Activated CD8-positive, alpha-beta T cell treated with anti-CD3 and anti-CD28 coated beads, Interleukin-2, amount 10 ng/mL, durations not matched to agents 7 days and 5 days (primary cell): ENCODE data around the gene EPHB1. TPM values are rescaled to one million over a fixed set of nuclear protein-coding genes. Genes with fewer than 3 reads are reported as not detected.
A peak's percentile ranks its signal among the peaks of the same experiment; 100 is the strongest.
"Not testable (repeated sequence)": the region's sequence is repeated elsewhere in the genome, so short reads cannot be mapped to it uniquely, and the experiment has no call there.

Experiments used
- ATAC-seq: fragments of 150-1000 bp; cut with Tn5 transposase; one replicate; pipeline ENCODE4 v1.10.0; 2021; ENCODE audit warnings: moderate library complexity
- CTCF ChIA-PET: fragments of 350-600 bp; sonication (Branson Sonifier 250); formaldehyde crosslinking; loops from one replicate; lab custom pipeline; 2021; ENCODE audit warnings: antibody characterized with exemption; lab: Charles Lee
- POLR2A ChIA-PET: fragments of 350-600 bp; sonication (Branson Sonifier 250); formaldehyde crosslinking; loops from one replicate; lab custom pipeline; 2021; ENCODE audit warnings: antibody characterized with exemption; lab: Charles Lee
- DNase-seq: peaks from one replicate; pipeline ENCODE4 v3.0.0-alpha.2; 2020
- H3K27ac Mint-ChIP-seq: one replicate; pipeline ENCODE4 v1.8.0; 2021; ENCODE audit warnings: mild to moderate bottlenecking, mixed read lengths
- H3K27me3 Mint-ChIP-seq: one replicate; pipeline ENCODE4 v1.8.0; 2021; ENCODE audit warnings: low read depth, mixed read lengths
- H3K36me3 Mint-ChIP-seq: one replicate; pipeline ENCODE4 v1.8.0; 2021; ENCODE audit warnings: low read depth, mixed read lengths
- H3K4me1 Mint-ChIP-seq: one replicate; pipeline ENCODE4 v1.8.0; 2021; ENCODE audit warnings: low read depth, mixed read lengths
- H3K4me3 Mint-ChIP-seq: one replicate; pipeline ENCODE4 v1.8.0; 2021; ENCODE audit warnings: mild to moderate bottlenecking, mixed read lengths
- H3K9me3 Mint-ChIP-seq: one replicate; pipeline ENCODE4 v1.8.0; 2022; ENCODE audit warnings: mixed read lengths; ENCODE audit not compliant: insufficient read depth
- total RNA-seq, 2 experiments: library from RNA; stranded (reverse); gene quantifications; one replicate each; pipeline ENCODE4 v1.2.3, GENCODE V29; 2021

Gene EPHB1
- total RNA-seq, 2 experiments from 2014 or later = 1.1 to 1.4 TPM

DNA sequence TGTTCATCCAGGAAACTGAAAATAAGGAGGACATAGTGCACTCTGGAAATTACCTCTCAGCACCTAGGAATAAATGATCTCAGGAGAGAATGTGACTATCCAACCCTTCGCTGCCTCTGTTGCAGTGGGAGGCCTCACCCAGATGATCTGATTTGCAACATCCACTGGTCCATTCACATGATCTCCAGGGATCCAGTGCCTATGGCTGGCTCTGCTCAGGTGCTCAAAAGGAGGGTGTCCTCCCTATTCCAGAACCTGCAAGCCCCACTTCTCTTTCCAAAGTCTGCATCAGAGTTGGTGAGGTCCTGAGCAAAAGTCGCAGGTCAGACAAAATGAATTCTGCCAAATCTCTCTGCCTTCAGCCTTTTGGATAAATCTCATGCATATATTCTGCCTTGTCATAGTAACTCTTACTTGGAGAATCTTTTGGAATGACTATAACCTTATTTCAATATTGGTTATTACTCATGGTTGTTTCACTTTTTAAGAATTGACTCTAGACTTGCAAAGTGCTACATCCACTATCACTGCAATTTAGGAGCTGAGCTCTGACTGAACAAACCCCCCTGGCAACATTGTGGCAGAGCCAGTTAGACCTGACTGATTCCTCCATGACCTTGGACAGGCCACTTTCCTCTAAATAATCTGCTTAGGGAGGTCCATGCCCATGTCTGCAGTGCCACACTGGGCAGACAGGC lies 295.1 kb downstream of the EPHB1 start:
- Mint-ChIP-seq H3K4me3 (no peak overlapping the region), H3K9me3 (no peaks in the 10 kb centered on the region), H3K4me1 (no peaks in the 10 kb centered on the region), H3K27me3 (no peaks in the 10 kb centered on the region), H3K36me3 (no peaks in the 10 kb centered on the region), H3K27ac (no peak overlapping the region)
- ChIA-PET POLR2A (no interaction called here), CTCF (no interaction called here)
- no peak for DNase-seq
- no peak for ATAC-seq

DNA sequence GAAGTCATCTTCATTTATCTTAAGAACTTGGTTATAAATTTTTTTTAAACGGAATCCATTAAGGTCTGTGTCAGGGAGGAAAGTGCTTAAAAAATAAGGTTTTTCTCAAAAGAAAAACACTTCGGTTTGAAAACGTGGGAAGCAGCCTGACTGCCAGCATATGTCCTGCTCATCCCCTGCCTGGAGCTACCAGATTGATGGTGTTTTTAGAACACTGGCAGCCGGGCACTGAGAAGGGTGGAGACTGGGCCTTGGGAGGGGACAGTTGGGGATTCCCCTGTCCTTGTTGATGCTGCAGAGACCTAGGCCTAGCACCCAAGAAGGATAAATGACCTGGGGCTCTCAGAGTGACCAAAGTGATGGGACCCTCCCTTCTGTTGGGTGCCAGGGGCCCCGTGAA lies 296.9 kb downstream of the EPHB1 start:
- Mint-ChIP-seq H3K36me3 (no peaks in the 10 kb centered on the region), H3K4me1 (no peaks in the 10 kb centered on the region), H3K4me3 (no peak overlapping the region), H3K27ac (no peak overlapping the region), H3K9me3 (no peaks in the 10 kb centered on the region), H3K27me3 (no peaks in the 10 kb centered on the region)
- ChIA-PET CTCF (no interaction called here), POLR2A (no interaction called here)
- ATAC-seq (no peak), DNase-seq (no peak)

DNA sequence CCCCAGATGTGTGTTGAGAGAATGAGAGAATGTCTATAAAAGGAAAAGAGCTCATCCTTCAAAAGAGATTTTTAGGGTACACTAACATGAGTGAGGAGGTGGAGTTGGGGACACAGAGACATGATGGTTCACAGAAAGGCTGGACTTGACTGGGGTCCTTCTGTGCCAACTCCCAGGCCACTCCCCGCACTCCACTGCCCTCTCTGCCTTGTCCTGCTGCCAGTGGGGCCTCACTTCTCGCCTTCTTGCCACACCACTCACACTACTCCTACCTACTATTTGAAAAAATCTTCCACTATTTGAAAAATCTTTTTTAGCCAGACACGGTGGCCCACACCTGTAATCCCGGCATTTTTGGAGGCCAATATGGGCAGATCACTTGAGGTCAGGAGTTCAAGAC lies 298.1 kb downstream of the EPHB1 start:
- ATAC-seq (no peak), DNase-seq (no peak)
- Mint-ChIP-seq H3K27ac (no peak overlapping the region), H3K27me3 (no peaks in the 10 kb centered on the region), H3K4me3 (no peak overlapping the region), H3K36me3 (no peaks in the 10 kb centered on the region), H3K4me1 (no peaks in the 10 kb centered on the region), H3K9me3 (no peaks in the 10 kb centered on the region)
- ChIA-PET POLR2A (no interaction called here), CTCF (no interaction called here)

DNA sequence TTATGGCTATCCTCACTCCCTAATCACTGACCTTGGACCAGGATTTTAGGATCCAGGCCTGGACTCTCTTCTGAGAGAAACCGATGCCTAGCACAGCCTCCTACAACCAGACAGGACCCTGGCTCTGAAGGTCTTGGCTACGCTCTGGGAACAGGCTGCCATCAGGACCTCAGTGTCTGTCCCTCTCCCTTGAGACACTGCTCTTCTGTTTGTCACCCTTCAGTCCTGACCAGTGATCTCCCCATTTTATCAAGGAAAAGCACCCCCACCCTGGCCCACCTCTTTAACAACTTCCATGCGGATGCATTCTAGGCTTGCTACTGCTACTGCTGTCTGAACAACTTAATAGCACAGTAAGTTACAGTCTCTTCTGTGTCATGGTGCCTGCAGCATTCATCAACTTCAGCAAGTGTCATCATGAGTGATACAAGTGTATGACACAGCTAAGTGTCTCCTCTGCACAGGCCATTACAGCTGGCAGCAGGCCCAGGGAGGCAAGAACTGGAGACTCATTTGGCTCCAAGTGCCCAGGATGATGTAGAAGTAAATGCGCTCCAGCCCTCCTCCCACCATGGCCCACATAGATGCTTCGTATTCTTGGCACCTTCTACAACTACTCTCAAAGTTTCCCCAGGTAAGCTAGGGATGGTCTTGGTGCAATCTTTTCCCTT lies 302.4 kb downstream of the EPHB1 start:
- Mint-ChIP-seq H3K9me3 (no peaks in the 10 kb centered on the region), H3K36me3 (no peaks in the 10 kb centered on the region), H3K27me3 (no peaks in the 10 kb centered on the region), H3K27ac (no peak overlapping the region), H3K4me3 (no peak overlapping the region), H3K4me1 (no peaks in the 10 kb centered on the region)
- CTCF ChIA-PET = no interaction called here
- POLR2A ChIA-PET = no interaction called here
- ATAC-seq (no peak), DNase-seq (no peak)

DNA sequence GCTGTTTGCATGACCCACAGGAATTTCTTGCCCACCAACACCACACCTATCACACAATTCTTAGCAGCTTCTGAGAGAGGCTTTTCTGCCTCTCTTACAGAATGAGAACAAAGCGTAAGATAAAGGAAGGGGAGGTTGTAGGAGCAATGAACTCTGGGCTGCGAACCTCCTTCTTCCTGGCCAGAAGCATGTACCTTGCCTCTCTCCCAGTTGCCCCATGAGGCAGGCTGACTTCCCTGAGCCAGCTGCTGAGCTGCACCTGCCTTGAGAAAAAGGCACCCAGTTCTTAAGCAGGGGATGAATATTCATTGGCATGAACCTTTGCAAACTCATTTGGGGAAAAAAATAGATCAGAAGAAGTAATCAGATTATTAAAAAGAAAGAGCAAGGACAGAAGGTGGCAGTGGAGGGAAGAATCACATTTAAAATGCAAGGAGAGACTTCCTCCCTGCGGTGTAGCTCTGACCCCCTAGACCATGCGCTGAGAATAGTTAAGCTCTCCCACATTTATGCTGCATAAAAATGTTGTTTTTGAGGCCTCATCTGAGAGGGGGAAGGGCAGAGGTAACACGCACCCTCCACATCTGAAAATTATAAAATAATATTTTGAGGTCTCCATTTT lies 304.8 kb downstream of the EPHB1 start:
- ChIA-PET CTCF (no interaction called here), POLR2A (no interaction called here)
- H3K9me3 Mint-ChIP-seq = no peaks in the 10 kb centered on the region
- H3K36me3 Mint-ChIP-seq = no peaks in the 10 kb centered on the region
- no peak for ATAC-seq
- no peak overlapping the region for H3K27ac Mint-ChIP-seq
- no peaks in the 10 kb centered on the region for H3K27me3 Mint-ChIP-seq
- no peak overlapping the region for H3K4me3 Mint-ChIP-seq
- no peak for DNase-seq
- no peaks in the 10 kb centered on the region for H3K4me1 Mint-ChIP-seq

DNA sequence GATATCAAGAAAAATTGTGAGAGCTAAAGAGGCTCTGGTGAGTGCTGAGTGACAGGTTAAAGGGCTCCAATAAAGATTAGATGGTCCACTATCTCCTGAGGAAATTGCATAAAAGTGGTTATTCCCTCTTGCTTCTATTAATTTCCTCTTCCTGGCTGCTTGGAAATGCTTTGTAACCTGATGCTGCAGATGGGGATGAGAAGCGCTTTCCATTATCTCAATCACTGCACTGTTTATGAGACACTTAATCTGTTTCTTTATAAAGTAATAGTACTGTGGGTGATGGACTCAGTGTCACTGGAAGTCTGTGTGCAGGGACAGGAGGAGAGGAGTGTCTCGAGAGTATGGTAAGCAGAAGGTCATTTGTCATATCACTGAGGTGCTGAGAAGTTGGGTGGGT lies 305.3 kb downstream of the EPHB1 start:
- Mint-ChIP-seq H3K36me3 (no peaks in the 10 kb centered on the region), H3K27ac (no peak overlapping the region), H3K4me1 (no peaks in the 10 kb centered on the region), H3K4me3 (no peak overlapping the region), H3K27me3 (no peaks in the 10 kb centered on the region), H3K9me3 (no peaks in the 10 kb centered on the region)
- no peak for ATAC-seq
- no peak for DNase-seq
- CTCF ChIA-PET = no interaction called here
- POLR2A ChIA-PET = no interaction called here

DNA sequence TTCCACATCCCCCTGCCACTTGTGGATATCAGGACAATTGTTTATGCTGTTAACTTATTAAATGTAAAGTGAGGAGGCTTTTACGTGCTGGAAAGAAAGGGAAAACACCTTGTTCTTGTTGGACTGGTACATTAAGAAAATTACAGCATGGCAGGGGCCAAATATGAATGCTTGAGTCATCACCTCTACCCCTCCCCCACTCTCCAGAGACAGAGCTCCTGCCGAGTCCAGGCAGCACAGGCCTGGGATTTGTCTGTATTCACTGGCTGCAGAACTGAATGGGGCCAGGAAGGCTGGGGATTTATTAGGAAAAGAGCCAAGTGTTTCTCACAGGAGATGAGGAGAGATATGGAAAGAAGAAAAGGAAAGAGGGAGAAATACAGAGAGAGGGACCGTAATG lies 308.9 kb downstream of the EPHB1 start:
- POLR2A ChIA-PET = no interaction called here
- H3K36me3 Mint-ChIP-seq = no peaks in the 10 kb centered on the region
- no peaks in the 10 kb centered on the region for H3K9me3 Mint-ChIP-seq
- CTCF ChIA-PET = no interaction called here
- DNase-seq (no peak), ATAC-seq (no peak)
- H3K27ac Mint-ChIP-seq = no peak overlapping the region
- no peaks in the 10 kb centered on the region for H3K4me1 Mint-ChIP-seq
- no peaks in the 10 kb centered on the region for H3K27me3 Mint-ChIP-seq
- no peak overlapping the region for H3K4me3 Mint-ChIP-seq

DNA sequence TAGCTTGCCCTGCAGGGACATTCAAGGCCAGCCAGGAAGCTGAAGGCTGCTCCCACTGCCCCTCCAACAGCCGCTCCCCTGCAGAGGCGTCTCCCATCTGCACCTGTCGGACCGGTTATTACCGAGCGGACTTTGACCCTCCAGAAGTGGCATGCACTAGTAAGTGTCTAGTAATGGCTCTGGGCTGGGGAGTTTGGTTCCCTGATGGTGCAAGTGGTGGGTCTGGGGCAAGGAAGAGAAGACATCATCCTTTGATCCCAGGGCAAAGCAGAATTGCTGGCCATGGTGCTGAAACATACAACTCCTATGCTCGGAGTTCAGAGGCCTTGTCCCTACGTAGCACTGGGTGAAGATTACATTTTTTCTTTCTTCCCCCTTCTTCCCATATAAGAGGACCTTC lies 311.4 kb downstream of the EPHB1 start:
- H3K36me3 Mint-ChIP-seq = no peaks in the 10 kb centered on the region
- POLR2A ChIA-PET = no interaction called here

DNA sequence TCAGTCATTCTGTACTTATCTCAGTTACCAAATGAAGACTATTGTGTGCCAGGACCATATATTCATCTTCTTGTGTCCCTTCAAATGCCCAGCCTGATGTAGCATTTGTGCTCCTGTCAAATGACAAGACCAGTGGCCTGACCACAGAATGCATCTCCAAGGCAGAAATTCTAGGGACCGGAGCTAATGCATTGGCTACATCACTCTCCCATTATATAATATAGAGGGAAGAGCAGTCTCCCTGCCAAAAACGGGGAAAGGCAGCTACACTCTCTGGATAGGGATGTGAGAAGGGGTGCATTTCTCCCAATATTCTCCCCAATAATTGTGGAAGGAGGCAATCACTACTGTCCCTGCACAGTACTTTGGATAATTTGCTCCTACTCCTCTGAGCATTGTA lies 312.0 kb downstream of the EPHB1 start:
- no peaks in the 10 kb centered on the region for H3K27me3 Mint-ChIP-seq
- ChIA-PET POLR2A (no interaction called here), CTCF (no interaction called here)
- no peaks in the 10 kb centered on the region for H3K36me3 Mint-ChIP-seq
- no peak for ATAC-seq
- no peak overlapping the region for H3K4me3 Mint-ChIP-seq
- H3K4me1 Mint-ChIP-seq = no peaks in the 10 kb centered on the region
- H3K27ac Mint-ChIP-seq = no peak overlapping the region
- no peak for DNase-seq
- no peaks in the 10 kb centered on the region for H3K9me3 Mint-ChIP-seq

More for the DNA sequence above, 311.4 kb downstream of the EPHB1 start:
- Mint-ChIP-seq H3K4me1 (no peaks in the 10 kb centered on the region), H3K27me3 (no peaks in the 10 kb centered on the region), H3K27ac (no peak overlapping the region), H3K4me3 (no peak overlapping the region), H3K9me3 (no peaks in the 10 kb centered on the region)
- DNase-seq (peak; percentile 28), ATAC-seq (no peak)
- CTCF ChIA-PET = no interaction called here

DNA sequence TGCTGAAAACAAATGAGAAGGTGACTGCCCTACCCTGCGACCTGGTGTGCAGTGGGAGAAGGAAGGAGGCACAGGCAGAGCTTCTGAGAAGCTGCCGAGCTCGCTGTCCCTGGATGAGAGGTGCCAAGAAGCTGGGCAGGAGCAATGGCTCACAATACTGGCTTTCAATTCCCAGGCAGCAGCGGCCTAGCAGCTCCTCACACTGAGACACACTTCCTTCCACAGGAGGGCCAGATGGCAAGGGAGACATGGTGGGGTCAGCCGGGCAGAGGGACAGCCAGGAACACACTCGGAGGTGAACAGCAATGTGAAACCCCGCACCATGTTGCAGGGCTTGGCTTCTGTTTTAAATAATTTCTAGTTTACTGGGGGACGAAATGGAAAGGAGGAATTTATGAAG lies 314.6 kb downstream of the EPHB1 start:
- Mint-ChIP-seq H3K4me3 (no peak overlapping the region), H3K27ac (no peak overlapping the region), H3K27me3 (no peaks in the 10 kb centered on the region), H3K36me3 (no peaks in the 10 kb centered on the region), H3K9me3 (no peaks in the 10 kb centered on the region), H3K4me1 (no peaks in the 10 kb centered on the region)
- ChIA-PET CTCF (no interaction called here), POLR2A (no interaction called here)
- DNase-seq = no peak
- no peak for ATAC-seq

DNA sequence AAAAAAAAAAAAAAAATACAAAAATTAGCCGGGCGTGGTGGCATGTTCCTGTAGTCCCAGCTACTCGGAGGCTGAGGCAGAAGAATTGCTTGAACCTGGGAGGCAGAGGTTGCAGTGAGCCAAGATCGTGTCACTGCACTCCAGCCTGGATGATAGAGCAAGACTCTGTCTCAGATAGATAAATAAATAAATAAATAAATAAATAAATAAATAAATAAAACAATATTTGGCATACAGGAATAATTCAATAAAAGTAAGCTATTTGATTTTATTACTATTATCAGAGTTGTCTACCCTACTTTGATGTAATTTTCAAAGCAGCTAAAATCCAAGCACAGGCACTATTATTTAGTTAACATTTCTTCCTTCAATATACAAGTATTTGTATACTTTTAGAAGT lies 319.5 kb downstream of the EPHB1 start:
- H3K36me3 Mint-ChIP-seq, DNase-seq, H3K9me3 Mint-ChIP-seq, H3K27ac Mint-ChIP-seq, POLR2A ChIA-PET, H3K4me1 Mint-ChIP-seq, CTCF ChIA-PET, H3K4me3 Mint-ChIP-seq, ATAC-seq, H3K27me3 Mint-ChIP-seq: not testable (repeated sequence)

DNA sequence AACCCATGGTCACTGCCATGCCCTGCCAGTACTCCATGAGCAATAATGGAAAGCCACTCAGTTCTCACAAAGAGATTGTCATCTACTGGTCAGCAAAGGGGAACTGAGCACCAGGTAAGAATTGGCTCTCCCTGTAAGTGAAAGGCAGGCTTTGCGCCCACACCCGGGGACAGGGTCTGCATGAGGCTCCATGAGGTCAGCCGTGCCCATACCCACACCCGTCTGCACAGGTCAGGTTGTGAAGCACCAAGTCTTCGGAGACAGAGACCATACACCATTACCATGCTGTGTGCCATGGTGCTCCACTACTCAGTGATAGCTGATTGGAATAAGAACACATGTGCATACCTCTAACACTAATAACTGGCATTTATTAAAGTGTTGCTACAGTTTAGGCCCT lies 322.9 kb downstream of the EPHB1 start:
- CTCF ChIA-PET = no interaction called here
- Mint-ChIP-seq H3K27me3 (no peaks in the 10 kb centered on the region), H3K9me3 (no peaks in the 10 kb centered on the region), H3K4me1 (no peaks in the 10 kb centered on the region), H3K4me3 (no peak overlapping the region), H3K27ac (no peak overlapping the region), H3K36me3 (no peaks in the 10 kb centered on the region)
- DNase-seq (no peak), ATAC-seq (no peak)
- POLR2A ChIA-PET = no interaction called here
